ENCODE results near the gene PSENEN. TPM values are rescaled to one million over a fixed set of nuclear protein-coding genes. Genes with fewer than 3 reads are reported as not detected.

Gene PSENEN
- total and polyA plus RNA-seq, 2 donors (not counting 1 experiment from before 2014, with no cell fraction given): 16.0 to 31.4 TPM

GRCh38 chr19:35742121-35742724 lies 3.2 kb upstream of the PSENEN start, which contains the start of gene IGFLR1:
IGFLR1 (minus strand) TSS chr19:35742452; CDS start chr19:35741180, 1,272 bp downstream.
- Histone ChIP-seq H3K27me3 (ENCODE audit: control insufficient read depth, insufficient read depth, low read length) (no peaks in the 10 kb centered on the region), H3K27ac (ENCODE audit: insufficient read depth, low read length) (peak within 1 kb of the TSS; percentile 59)

GRCh38 chr19:35743640-35744429 lies 1.6 kb upstream of the PSENEN start:
- Histone ChIP-seq H2AFZ (ENCODE audit: low read length) (no peak overlapping the region), H3K4me3 (replicated peaks in 1 of 4; ENCODE audit: control extremely low read depth in 1 of 4, insufficient read depth in 1 of 4, low read depth in 3 of 4, low read length in 4 of 4) (peak overlapping the region in 1 of 4 experiments; percentile 51)
- no peak for TF ChIP-seq CTCF (conservative IDR thresholded peaks at IDR 0.05 in 1 of 2, IDR thresholded peaks at IDR 0.05 in 1 of 2; ENCODE audit: low read depth in 1 of 2, low read length in 2 of 2)
- no peak for TF ChIP-seq EZH2 (IDR thresholded peaks at IDR 0.05; ENCODE audit: low read length, missing control alignments)

More at GRCh38 chr19:35742121-35742724, 3.2 kb upstream of the PSENEN start, which contains the start of gene IGFLR1:
- peaks cover 12% of the 10 kb centered on the region for H3K4me1 ChIP-seq (ENCODE audit: control insufficient read depth, extremely low read depth, insufficient read depth, low read length)
- no peak within 1 kb of the TSS for H3K4me2 ChIP-seq (ENCODE audit: extremely low read depth, insufficient read depth, low read length)
- no peak within 1 kb of the TSS for H3K9ac ChIP-seq (ENCODE audit: insufficient read depth, low read length)
- peaks cover 9% of the 10 kb centered on the region for H3K36me3 ChIP-seq (ENCODE audit: control insufficient read depth, insufficient read depth, low read length)
- H4K20me1 ChIP-seq (ENCODE audit: control insufficient read depth, extremely low read depth, insufficient read depth, low read length): no peaks in the 10 kb centered on the region
- no peak for DNase-seq (ENCODE audit: low read depth in 2 of 2)
- H3K4me3 ChIP-seq (replicated peaks in 1 of 4; ENCODE audit: control extremely low read depth in 1 of 4, insufficient read depth in 1 of 4, low read depth in 3 of 4, low read length in 4 of 4): peak within 1 kb of the TSS in 1 of 4 experiments; percentile 64
- no peak within 1 kb of the TSS for H2AFZ ChIP-seq (ENCODE audit: low read length)
- peaks cover 9% of the 10 kb centered on the region for H3K79me2 ChIP-seq (ENCODE audit: control insufficient read depth, insufficient read depth, low read length)
- TF ChIP-seq EZH2 (IDR thresholded peaks at IDR 0.05; ENCODE audit: low read length, missing control alignments) (no peak), CTCF (conservative IDR thresholded peaks at IDR 0.05 in 1 of 2, IDR thresholded peaks at IDR 0.05 in 1 of 2; ENCODE audit: low read depth in 1 of 2, low read length in 2 of 2) (no peak)
- H3K9me3 ChIP-seq (ENCODE audit: control insufficient read depth, insufficient read depth, low read depth, low read length): no peaks in the 10 kb centered on the region

More at GRCh38 chr19:35743640-35744429, 1.6 kb upstream of the PSENEN start:
- no peak overlapping the region for H3K9ac ChIP-seq (ENCODE audit: insufficient read depth, low read length)
- H3K9me3 ChIP-seq (ENCODE audit: control insufficient read depth, insufficient read depth, low read depth, low read length): no peaks in the 10 kb centered on the region
- DNase-seq (ENCODE audit: low read depth in 2 of 2): no peak
- H3K79me2 ChIP-seq (ENCODE audit: control insufficient read depth, insufficient read depth, low read length): peaks cover 12% of the 10 kb centered on the region
- H3K4me2 ChIP-seq (ENCODE audit: extremely low read depth, insufficient read depth, low read length): peak overlapping the region; percentile 89
- no peaks in the 10 kb centered on the region for H4K20me1 ChIP-seq (ENCODE audit: control insufficient read depth, extremely low read depth, insufficient read depth, low read length)
- no peaks in the 10 kb centered on the region for H3K27me3 ChIP-seq (ENCODE audit: control insufficient read depth, insufficient read depth, low read length)
- H3K27ac ChIP-seq (ENCODE audit: insufficient read depth, low read length): no peak overlapping the region
- H3K4me1 ChIP-seq (ENCODE audit: control insufficient read depth, extremely low read depth, insufficient read depth, low read length): peaks cover 12% of the 10 kb centered on the region
- no peaks in the 10 kb centered on the region for H3K36me3 ChIP-seq (ENCODE audit: control insufficient read depth, insufficient read depth, low read length)

Measured in fibroblast of lung (primary cell).